HG03469 (cell line): ENCODE data around the gene FBXW10.
"Not testable (repeated sequence)": the region's sequence is repeated elsewhere in the genome, so short reads cannot be mapped to it uniquely, and the experiment has no call there.

ENCODE experiments used
- ATAC-seq: cut with Tn5 transposase; IDR thresholded peaks from one replicate; pipeline ENCODE4 v1.9.1; 2021; ENCODE audit warnings: mild to moderate bottlenecking, moderate library complexity, moderate number of reproducible peaks; ENCODE audit not compliant: unreplicated experiment

FBXW10 gene

DNA sequence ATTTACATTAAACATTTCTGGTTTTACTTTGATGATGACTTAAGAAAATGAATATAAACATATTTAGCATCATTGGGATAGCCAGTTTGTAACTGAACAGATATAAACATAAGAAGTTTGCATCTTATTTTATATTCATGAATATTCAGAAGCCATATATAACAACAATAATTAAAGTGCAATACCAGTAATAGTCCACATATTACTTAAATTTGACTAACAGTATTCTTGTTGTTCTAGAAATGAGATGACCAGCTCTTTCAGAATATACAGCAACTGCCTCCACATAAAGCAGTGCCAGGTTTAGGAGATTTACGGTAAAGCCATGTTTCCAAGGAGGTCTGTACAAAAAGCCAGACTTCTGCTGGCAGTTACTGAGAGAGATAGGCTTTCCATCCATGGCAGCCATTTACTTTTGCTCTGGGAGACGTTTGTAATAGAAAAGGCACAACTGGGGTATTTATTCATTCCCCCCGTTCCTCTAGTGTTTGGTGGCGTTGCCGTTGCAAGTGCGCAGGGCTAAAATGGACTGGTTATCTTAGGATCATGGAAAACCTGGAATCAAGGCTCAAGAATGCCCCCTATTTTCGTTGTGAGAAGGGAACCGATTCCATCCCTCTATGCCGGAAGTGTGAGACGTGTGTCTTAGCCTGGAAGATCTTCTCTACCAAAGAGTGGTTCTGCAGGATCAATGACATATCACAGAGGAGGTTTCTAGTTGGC lies at the start of gene FBXW10:
Gene FBXW10, plus strand, starts transcription at position 356 of the 723 bp plus-strand sequence. Its CDS starts 191 bp downstream, at position 547.
- not testable (repeated sequence) for ATAC-seq

DNA sequence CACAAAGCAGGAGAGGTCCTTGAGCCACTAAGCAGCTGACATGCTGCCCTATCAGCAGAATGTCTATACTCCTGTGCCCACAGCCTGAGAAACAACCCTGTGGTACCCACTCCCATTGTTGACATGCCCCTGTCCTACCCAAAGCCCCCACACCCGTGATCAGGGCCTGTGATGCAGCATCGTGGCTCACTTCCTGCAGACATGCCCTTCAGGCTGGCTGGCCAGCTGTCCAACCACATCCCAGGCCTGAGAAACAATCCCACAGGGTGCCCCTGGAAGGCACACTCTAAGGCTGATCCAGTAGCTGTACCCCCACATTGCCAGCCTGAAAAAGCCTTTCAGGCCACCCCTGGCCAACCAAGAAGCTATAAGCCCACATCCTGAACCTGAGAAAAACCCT lies 48.7 kb upstream of the FBXW10 start:
- not testable (repeated sequence) for ATAC-seq

- not testable (repeated sequence) for ATAC-seq
Observed at GRCh38 chr17:18698473-18699103, 45.3 kb upstream of the FBXW10 start.

GRCh38 chr17:18705955-18706354 lies 37.9 kb upstream of the FBXW10 start:
- ATAC-seq: not testable (repeated sequence)

GRCh38 chr17:18708215-18708614 lies 35.6 kb upstream of the FBXW10 start:
- ATAC-seq: not testable (repeated sequence)

DNA sequence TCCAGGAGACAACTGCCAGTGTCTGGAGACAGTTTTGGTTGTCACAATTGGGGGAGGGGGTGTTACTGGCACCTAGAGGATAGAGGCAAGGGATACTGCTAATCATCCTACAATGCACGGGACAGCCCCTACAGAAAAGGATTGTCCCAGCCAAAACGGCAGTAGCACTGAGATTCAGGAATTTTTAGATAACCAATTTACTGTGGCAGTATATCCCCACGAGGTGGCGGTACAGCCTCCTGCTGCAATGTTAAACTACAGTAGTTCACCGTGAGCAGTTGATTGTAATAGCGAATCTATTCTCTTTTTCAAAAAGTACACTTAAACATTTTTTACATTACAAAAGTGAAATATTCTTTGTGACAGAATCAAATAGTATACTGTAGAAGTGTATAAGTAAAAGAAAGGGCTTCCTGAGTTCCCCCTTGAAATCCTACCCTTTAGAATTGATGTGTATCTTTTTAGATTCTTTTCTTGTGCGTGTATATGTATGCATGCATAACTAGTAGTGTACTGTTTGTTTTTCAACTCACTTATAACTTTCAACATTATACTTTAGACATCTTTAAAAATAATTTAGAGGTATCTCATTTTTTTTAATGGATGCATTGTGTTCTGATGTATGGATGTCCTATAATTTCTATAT lies 31.4 kb upstream of the FBXW10 start:
- not testable (repeated sequence) for ATAC-seq

GRCh38 chr17:18718643-18719427 lies 25.0 kb upstream of the FBXW10 start:
- ATAC-seq: not testable (repeated sequence)

DNA sequence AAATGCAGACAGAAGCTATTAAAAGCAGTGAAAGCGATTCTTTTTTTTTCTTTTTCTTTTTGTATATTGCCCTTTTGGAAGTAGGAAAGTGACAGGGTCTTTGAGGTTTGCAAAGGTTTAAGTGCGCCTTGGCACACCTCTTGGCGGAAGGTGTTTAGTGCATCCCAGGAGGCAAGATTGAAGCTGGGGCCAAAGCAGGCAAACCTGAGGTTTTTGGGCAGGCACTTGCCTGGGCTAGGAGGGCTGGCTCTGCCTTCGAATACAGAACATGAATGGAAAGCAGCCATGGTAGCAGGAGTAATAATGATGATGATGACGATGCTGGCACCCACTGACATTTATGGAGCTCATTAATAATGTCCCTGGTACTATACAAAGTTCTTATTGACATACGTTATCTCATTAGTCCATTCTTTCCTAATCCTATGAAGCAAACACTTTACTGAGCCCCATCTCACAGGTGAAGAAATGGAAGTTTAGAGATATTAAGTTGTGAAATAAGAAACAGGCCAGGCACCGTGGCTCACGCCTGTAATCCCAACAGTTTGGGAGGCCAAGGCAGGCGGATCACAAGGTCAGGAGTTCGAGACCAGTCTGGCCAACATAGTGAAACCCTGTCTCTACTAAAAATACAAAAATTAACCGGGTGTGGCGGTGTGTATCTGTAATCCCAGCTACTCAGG lies 24.3 kb upstream of the FBXW10 start:
- ATAC-seq: not testable (repeated sequence)

DNA sequence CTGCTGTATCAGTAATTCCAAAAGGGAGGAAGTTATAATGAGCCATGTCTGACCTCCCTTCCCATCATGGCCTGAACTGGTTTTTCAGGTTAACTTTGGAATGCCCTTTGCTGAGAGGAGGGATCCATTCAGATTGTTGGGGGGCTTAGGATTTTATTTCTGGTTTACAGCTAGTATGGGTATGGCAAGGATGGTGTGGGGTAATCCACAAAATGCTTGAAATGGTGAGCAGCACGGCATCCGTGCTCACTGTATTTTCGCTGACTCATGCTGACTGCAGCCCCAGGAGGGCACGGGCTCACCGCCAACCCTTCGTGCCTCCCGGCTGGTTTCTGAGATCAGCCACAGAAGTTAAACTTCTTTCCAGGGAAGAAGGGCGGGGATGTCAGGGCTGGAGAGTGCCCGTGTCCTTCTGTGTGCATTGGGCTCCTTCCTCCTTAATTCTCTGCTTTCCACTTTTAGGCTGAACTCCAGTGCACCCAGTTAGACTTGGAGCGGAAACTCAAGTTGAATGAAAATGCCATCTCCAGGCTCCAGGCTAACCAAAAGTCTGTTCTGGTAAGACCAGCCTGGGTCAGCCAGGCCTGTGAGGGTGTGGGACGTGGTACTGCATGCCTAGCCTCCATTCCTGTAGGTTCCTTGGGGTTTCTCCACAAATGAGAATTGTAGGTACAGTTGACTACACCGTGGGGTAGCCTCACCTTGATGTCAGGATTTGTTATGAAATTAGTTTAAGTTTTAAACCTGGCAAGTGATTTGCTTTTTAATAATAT lies 21.9 kb upstream of the FBXW10 start:
- ATAC-seq: not testable (repeated sequence)

DNA sequence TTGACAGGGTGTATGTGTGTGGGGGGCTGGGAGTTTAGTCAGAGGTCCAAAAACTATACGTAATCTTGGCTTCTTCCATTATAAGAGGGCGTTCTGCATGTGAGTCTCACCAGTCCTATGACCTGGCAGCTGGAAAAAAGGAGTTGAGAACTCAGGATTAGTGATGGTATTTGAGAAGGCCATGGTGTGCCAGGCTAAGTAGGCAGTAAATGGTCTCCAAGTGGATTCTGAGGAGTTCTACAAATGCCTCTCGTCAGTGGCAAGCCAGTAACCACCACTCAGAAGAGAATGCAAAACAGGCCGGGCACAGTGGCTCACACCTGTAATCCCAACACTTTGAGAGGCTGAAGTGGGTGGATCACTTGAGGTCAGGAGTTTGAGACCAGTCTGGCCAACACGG lies 21.2 kb upstream of the FBXW10 start:
- not testable (repeated sequence) for ATAC-seq

DNA sequence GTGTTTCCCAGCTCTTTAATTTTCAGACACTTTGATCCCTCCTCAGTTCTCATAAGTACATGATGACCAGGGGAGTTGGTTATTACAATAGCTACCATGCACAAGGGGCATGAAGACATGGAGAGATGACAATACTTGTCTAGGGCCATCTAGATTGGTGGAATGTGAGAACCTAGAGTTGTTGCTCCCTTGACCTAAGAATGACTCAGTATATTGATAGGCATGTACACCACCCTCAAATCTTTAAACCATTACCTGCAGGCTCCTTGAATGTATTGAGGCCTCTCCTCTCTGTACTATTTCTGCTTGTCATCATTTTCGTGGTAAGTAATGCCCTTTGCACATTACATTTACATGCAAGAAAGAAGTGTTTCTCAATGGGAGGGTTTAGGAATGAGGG lies 20.3 kb upstream of the FBXW10 start:
- ATAC-seq: not testable (repeated sequence)

- ATAC-seq: not testable (repeated sequence)
Observed at GRCh38 chr17:18732438-18732837, 11.4 kb upstream of the FBXW10 start.

DNA sequence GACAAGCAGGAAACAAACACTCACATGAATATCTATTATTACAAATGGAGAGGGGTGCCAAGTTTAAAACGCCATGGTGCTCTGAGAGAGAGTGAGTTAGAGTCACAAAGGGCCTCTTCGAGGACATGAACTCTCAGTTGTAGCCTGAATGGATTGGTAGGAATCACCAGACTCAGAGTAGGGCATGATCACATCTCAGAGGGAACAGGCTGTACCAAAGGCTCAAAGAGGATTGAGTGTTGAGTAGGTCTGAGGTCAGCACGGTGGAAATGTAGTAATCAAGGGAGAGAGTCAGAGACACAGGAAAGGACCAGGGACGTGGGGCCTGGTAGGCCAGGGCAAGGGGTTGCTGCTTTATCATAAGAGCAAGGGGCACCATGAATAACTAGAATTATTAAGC lies 10.5 kb upstream of the FBXW10 start:
- not testable (repeated sequence) for ATAC-seq

- not testable (repeated sequence) for ATAC-seq
Observed at GRCh38 chr17:18739616-18740391, 4.0 kb upstream of the FBXW10 start.

- not testable (repeated sequence) for ATAC-seq
Observed at GRCh38 chr17:18741228-18741627, 2.6 kb upstream of the FBXW10 start.

GRCh38 chr17:18744726-18745125 lies 872 bp downstream of the FBXW10 start:
- ATAC-seq: not testable (repeated sequence)

GRCh38 chr17:18746551-18746950 lies 2.7 kb downstream of the FBXW10 start:
- not testable (repeated sequence) for ATAC-seq

GRCh38 chr17:18747501-18747900 lies 3.6 kb downstream of the FBXW10 start:
- ATAC-seq: not testable (repeated sequence)

GRCh38 chr17:18750242-18750641 lies 6.4 kb downstream of the FBXW10 start:
- not testable (repeated sequence) for ATAC-seq
